K562 (cell line): Measurements from ENCODE around the gene CCDC124. TPM values are rescaled to one million over a fixed set of nuclear protein-coding genes. Genes with fewer than 3 reads are reported as not detected.
A peak's percentile ranks its signal among the peaks of the same experiment; 100 is the strongest.

ENCODE experiments used
- ATAC-seq: fragments of 200-7000 bp; cut with Tn5 transposase; 3 replicates; pipeline ENCODE4 v1.9.1; 2020; ENCODE audit warnings: moderate library complexity
- BruUV-seq: library from RNA; stranded (reverse); fragments of 400-500 nt; replicated peaks from 2 replicates; lab custom pipeline; 2021; lab: Mats Ljungman, UMichigan
- CTCF ChIA-PET: fragments of 300-600 bp; formaldehyde crosslinking; extraction: SDS; loops from one replicate; lab custom pipeline; 2021; ENCODE audit warnings: low intra/inter-chr PET ratio; lab: Yijun Ruan, JAX
- POLR2A ChIA-PET: fragments of 300-600, 350-650 bp; sonication (Branson Sonifier 250); formaldehyde crosslinking; extraction: SDS; loops from one replicate; lab custom pipeline; 2021; ENCODE audit warnings: antibody characterized with exemption, inconsistent platforms; lab: Yijun Ruan, JAX
- DNase-seq, 4 experiments: peaks; one replicate each; pipeline versions ENCODE4 v3.0.0 to v3.0.0-alpha.2; 2011 to 2018; ENCODE audit warnings: low spot score in 3 of 4, mixed read lengths in 3 of 4; ENCODE audit errors: extremely low read depth in 1 of 4
- FAIRE-seq: peaks from 2 replicates; lab custom pipeline; 2011; peaks lifted over from hg19 to GRCh38; lab: Jason Lieb, UNC
- H2AFZ ChIP-seq: 2 replicates; pipeline ENCODE4 v1.6.0; 2011; ENCODE audit warnings: low read depth, low read length, control low read depth, inconsistent platforms
- H3K27ac ChIP-seq: fragments of 200-600 bp; 3 replicates; pipeline ENCODE4 v1.8.0; 2011; ENCODE audit warnings: low read depth, mild to moderate bottlenecking, control low read depth, inconsistent platforms, low read length, moderate library complexity, mixed read lengths; ENCODE audit errors: extremely low read depth
- H3K27me3 ChIP-seq, 2 experiments: fragments of 300-600 bp in 1 of 2; 2 replicates in 1 of 2; 3 replicates in 1 of 2; pipeline versions ENCODE4 v1.6.0 to v1.8.0; 2011; ENCODE audit warnings: inconsistent platforms in 2 of 2, low read length in 2 of 2, mild to moderate bottlenecking in 1 of 2, mixed read lengths in 1 of 2, moderate library complexity in 1 of 2; ENCODE audit not compliant: control insufficient read depth in 2 of 2, insufficient read depth in 2 of 2
- H3K36me3 ChIP-seq: fragments of 300-600 bp; 3 replicates; pipeline ENCODE4 v1.8.0; 2011; ENCODE audit warnings: mild to moderate bottlenecking, low read length, inconsistent platforms; ENCODE audit not compliant: control insufficient read depth, insufficient read depth
- H3K4me1 ChIP-seq, 2 experiments: fragments of 200-600 bp in 1 of 2; replicated peaks in 1 of 2; 2 replicates in 1 of 2; 3 replicates in 1 of 2; pipeline versions ENCODE4 v1.5.1 to v1.8.0; 2011; ENCODE audit warnings: inconsistent platforms in 2 of 2, low read length in 2 of 2, mild to moderate bottlenecking in 1 of 2, mixed read lengths in 1 of 2, moderate library complexity in 1 of 2; ENCODE audit not compliant: control insufficient read depth in 2 of 2, insufficient read depth in 2 of 2
- H3K4me2 ChIP-seq: 2 replicates; pipeline ENCODE4 v1.6.1; 2011; ENCODE audit warnings: low read length, control low read depth, inconsistent platforms, mixed read lengths; ENCODE audit not compliant: insufficient read depth
- H3K4me3 ChIP-seq: fragments of 200-600 bp; sonication (generic), shearing (Covaris generic); 2 replicates; pipeline ENCODE4 v1.5.1; 2016; ENCODE audit warnings: control low read depth, inconsistent platforms
- H3K79me2 ChIP-seq: fragments of 200-600 bp; 3 replicates; pipeline ENCODE4 v1.8.0; 2011; ENCODE audit warnings: low read length, inconsistent platforms; ENCODE audit not compliant: control insufficient read depth, insufficient read depth
- H3K9ac ChIP-seq, 2 experiments: 2 replicates each; pipeline versions ENCODE4 v1.6.0 to v1.6.1; 2011; ENCODE audit warnings: low read depth in 2 of 2, low read length in 2 of 2, control low read depth in 1 of 2, inconsistent platforms in 1 of 2, mild to moderate bottlenecking in 1 of 2, mixed read lengths in 1 of 2; ENCODE audit not compliant: insufficient read depth in 1 of 2
- H3K9me1 ChIP-seq: one replicate; pipeline ENCODE4 v1.6.0; 2011; ENCODE audit warnings: inconsistent platforms, mild to moderate bottlenecking, low read length, moderate library complexity; ENCODE audit not compliant: control insufficient read depth, insufficient read depth
- H3K9me3 ChIP-seq: replicated peaks from 2 replicates; pipeline ENCODE4 v1.5.1; 2011; ENCODE audit warnings: low read depth, low read length, inconsistent platforms; ENCODE audit not compliant: control insufficient read depth, insufficient read depth
- H4K20me1 ChIP-seq: replicated peaks from 2 replicates; pipeline ENCODE4 v1.6.1; 2011; ENCODE audit warnings: low read length, inconsistent platforms, mixed read lengths; ENCODE audit not compliant: control insufficient read depth, insufficient read depth
- BCOR ChIP-seq: fragments of 450-650 bp; IDR thresholded peaks from 2 replicates; pipeline ENCODE4 v1.6.1; 2016
- CBFA2T3 ChIP-seq: fragments of 450-650 bp; IDR thresholded peaks from 2 replicates; pipeline ENCODE4 v1.6.1; 2017
- KDM1A ChIP-seq, 2 experiments: fragments of 450-650 bp; IDR thresholded peaks; 2 replicates each; pipeline ENCODE4 v1.6.1; 2016; ENCODE audit warnings: mild to moderate bottlenecking in 2 of 2
- MTA2 ChIP-seq: fragments of 450-650 bp; IDR thresholded peaks from 2 replicates; pipeline ENCODE4 v1.6.1; 2016; ENCODE audit warnings: low read depth
- NR4A1 ChIP-seq, 2 experiments: fragments of 250-450 bp in 1 of 2; fragments of 450-650 bp in 1 of 2; sonication (Bioruptor Pico) in 1 of 2; IDR thresholded peaks; 2 replicates each; pipeline versions ENCODE4 v1.4.0 to v1.6.1; 2016 to 2020; ENCODE audit warnings: mild to moderate bottlenecking in 2 of 2, missing compliant biosample characterization in 1 of 2, missing genetic modification characterization in 1 of 2, moderate library complexity in 1 of 2
- SLC30A9 ChIP-seq: fragments of 250-450 bp; sonication (Bioruptor Pico); IDR thresholded peaks from 2 replicates; pipeline ENCODE4 v1.8.0; 2022; ENCODE audit warnings: mild to moderate bottlenecking, moderate library complexity
- SMARCC2 ChIP-seq: fragments of 450-650 bp; IDR thresholded peaks from 2 replicates; pipeline ENCODE4 v1.6.1; 2017; ENCODE audit warnings: antibody characterized with exemption, moderate library complexity, mild to moderate bottlenecking, low read depth
- TAF15 ChIP-seq: fragments of 200-400 bp; formaldehyde crosslinking; IDR thresholded peaks from 2 replicates; pipeline ENCODE4 v1.6.1; 2017; ENCODE audit warnings: mild to moderate bottlenecking, low read depth, low read length, moderate library complexity
- TAL1 ChIP-seq: fragments of 450-650 bp; IDR thresholded peaks from 2 replicates; pipeline ENCODE4 v1.6.1; 2016; ENCODE audit warnings: mild to moderate bottlenecking
- ZSCAN32 ChIP-seq: fragments of 450-650 bp; formaldehyde crosslinking; IDR thresholded peaks from 2 replicates; pipeline ENCODE4 v1.4.0; 2020; ENCODE audit warnings: mild to moderate bottlenecking, moderate library complexity
- whole genome bisulfite sequencing: fragments of 100-300 bp; shearing (Covaris generic); methylation state at CpG from one replicate; pipeline ENCODE4 v1.1.6; 2016; ENCODE audit warnings: low coverage, mixed read lengths; ENCODE audit not compliant: insufficient coverage; ENCODE audit errors: missing lambda C conversion rate; 5-methylcytosine and 5-hydroxymethylcytosine counted together
- in situ Hi-C: fragments of 300-500 bp; cut with MboI; formaldehyde crosslinking; loops from 4 replicates; pipeline ENCODE4 v1.15.0; 2018; ENCODE audit warnings: inconsistent platforms, mixed read lengths
- intact Hi-C: fragments of 100-400 bp; cut with micrococcal nuclease; formaldehyde crosslinking; loops from 2 replicates; pipeline ENCODE4 v1.14.2; 2022
- polyA plus RNA-seq, 8 experiments: library from polyadenylated mRNA; depleted of rRNA in 4 of 8; stranded (reverse) in 5 of 8; unstranded in 3 of 8; fragments of >200 nt; fragmentation: Nextera tagmentation in 2 of 8; fragmentation: Illumina TruSeq in 1 of 8; extraction: Ambion mirVana in 2 of 8; extraction: Trizol in 1 of 8; gene quantifications; 2 replicates each; pipeline versions ENCODE4 v1.2.1 to v1.2.3, GENCODE V29; 2011 to 2014; ENCODE audit warnings: inconsistent platforms in 1 of 8, missing spikeins in 1 of 8
- total RNA-seq, 7 experiments: library from RNA; depleted of rRNA in 6 of 7; stranded (reverse); fragments of >200 nt in 6 of 7; fragmentation: Illumina TruSeq in 2 of 7; extraction: Trizol in 2 of 7; gene quantifications; 2 replicates each; pipeline versions ENCODE4 v1.2.1 to v1.2.3, GENCODE V29; 2011 to 2021; ENCODE audit warnings: low replicate concordance in 1 of 7

CCDC124 gene
- total and polyA plus RNA-seq, 9 of the 15 experiments (the other 6 are each of a cell fraction or from before 2014, with no cell fraction given), result 5.8 to 234 (median 40.1) TPM

DNA sequence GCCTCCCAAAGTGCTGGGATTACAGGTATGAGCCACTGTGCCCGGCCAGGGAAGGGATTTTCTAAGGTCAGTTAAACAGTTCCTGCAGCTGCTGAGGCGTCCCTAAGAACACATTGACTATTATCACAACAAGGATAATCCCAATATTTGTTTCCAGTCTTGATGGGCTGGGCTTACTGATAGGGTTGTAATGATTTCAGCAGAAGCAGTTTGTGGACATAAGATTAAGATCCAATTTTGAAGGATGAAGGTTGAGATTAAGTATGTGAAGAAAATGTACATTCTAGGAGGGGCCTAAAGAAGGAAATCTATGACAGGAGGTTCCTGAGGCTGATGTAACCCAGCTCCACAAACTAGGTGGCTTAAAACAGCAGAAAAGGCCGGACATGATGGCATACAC, 10.7 kb upstream of the CCDC124 start:
- WGBS, result 8% methylated on average over 3 of the region's 3 CpGs
- no peaks in the 10 kb centered on the region for H3K9me1 ChIP-seq
- H3K4me1 ChIP-seq, result peaks cover 0 to 6% of the 10 kb centered on the region in 2 experiments; a peak in 2 of 5 replicates
- intact Hi-C loops (loop anchor here (5.0 kb wide), 1 partner anchor 40 kb away; no protein-coding TSS in a partner anchor), in situ Hi-C loops (no loop called here)
- H3K4me2 ChIP-seq, result no peak overlapping the region
- CTCF ChIA-PET, result no interaction called here
- no peaks in the 10 kb centered on the region for H3K36me3 ChIP-seq
- POLR2A ChIA-PET, result no interaction called here
- FAIRE-seq (peak; percentile 32), DNase-seq (no peak), ATAC-seq (no peak)
- H4K20me1 ChIP-seq, result no peaks in the 10 kb centered on the region
- H2AFZ ChIP-seq, result no peak overlapping the region
- no peak overlapping the region for H3K9ac ChIP-seq
- no TSS peak for BruUV-seq
- no peaks in the 10 kb centered on the region for H3K27me3 ChIP-seq
- no peak overlapping the region for H3K27ac ChIP-seq
- no peak overlapping the region for H3K4me3 ChIP-seq
- peak; percentile 32; the same call in 1 of the 2 replicates for TF ChIP-seq CBFA2T3
- no peak for TF ChIP-seq SMARCC2
- no peak for TF ChIP-seq MTA2
- peak; percentile 28; the same call in 1 of the 2 replicates for TF ChIP-seq TAL1
- no peaks in the 10 kb centered on the region; the same call in 1 of the 2 replicates for H3K9me3 ChIP-seq
- H3K79me2 ChIP-seq, result no peaks in the 10 kb centered on the region

DNA sequence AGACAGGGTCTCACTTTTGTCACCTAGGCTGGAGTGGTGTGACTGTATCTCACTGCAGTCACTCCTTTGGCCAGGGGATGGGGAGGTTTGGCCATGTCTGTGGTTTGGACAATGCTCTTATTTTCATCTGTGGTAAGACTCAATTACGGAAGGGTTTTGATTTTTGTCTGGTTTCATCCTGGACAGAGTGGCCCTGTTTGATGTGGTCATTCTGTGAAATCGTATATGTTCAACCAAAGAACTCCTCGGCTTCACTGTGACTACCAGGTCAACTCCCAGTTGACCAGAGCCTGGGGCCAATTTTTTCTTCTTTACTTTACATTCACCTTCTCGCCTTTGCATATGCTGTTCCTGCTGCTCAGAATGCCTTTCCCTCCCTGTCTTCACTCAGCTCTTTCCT, 6.8 kb upstream of the CCDC124 start:
- POLR2A ChIA-PET, result interaction anchor here (0.6 kb wide), 2 partner anchors 16 to 37 kb away, joined by 3 read pairs; no protein-coding TSS in a partner anchor
- 9% methylated on average over 4 of the region's 4 CpGs for WGBS

More for the DNA sequence above, 6.8 kb upstream of the CCDC124 start:
- no TSS peak for BruUV-seq
- Histone ChIP-seq H3K9me3 (no peaks in the 10 kb centered on the region), H3K9ac (no peak overlapping the region), H3K27me3 (no peaks in the 10 kb centered on the region), H3K4me3 (no peak overlapping the region), H3K36me3 (no peaks in the 10 kb centered on the region), H3K4me2 (no peak overlapping the region), H3K9me1 (no peaks in the 10 kb centered on the region), H3K79me2 (no peaks in the 10 kb centered on the region), H3K4me1 (no peaks in the 10 kb centered on the region), H3K27ac (no peak overlapping the region), H2AFZ (no peak overlapping the region)
- no peak for FAIRE-seq
- ATAC-seq, result no peak
- DNase-seq, result no peak
- intact Hi-C loops, result no loop called here
- CTCF ChIA-PET, result interaction anchor here (0.6 kb wide), 1 partner anchor 457 kb away, joined by 3 read pairs; no protein-coding TSS in a partner anchor
- no peak for TF ChIP-seq ZSCAN32 (CRISPR knock-in tag)
- no peak for TF ChIP-seq SLC30A9 (CRISPR knock-in tag)
- TF ChIP-seq KDM1A (IDR thresholded peaks at IDR 0.05), result peak; percentile 17 to 35; a peak in 2 of 4 replicates
- no peak for TF ChIP-seq NR4A1 (CRISPR knock-in tag; IDR thresholded peaks at IDR 0.05)
- no peak for TF ChIP-seq NR4A1 (tag; IDR thresholded peaks at IDR 0.05)
- no peak for TF ChIP-seq TAF15
- 0 out of 2 replicates have a peak, but pooled peaks have one; percentile 21 for TF ChIP-seq BCOR
- TF ChIP-seq, all 486 proteins: peak for 2
- H4K20me1 ChIP-seq, result no peaks in the 10 kb centered on the region
- in situ Hi-C loops, result loop anchor here (5.0 kb wide), 1 partner anchor 59 kb away; no protein-coding TSS in a partner anchor
